Endothelial cell of umbilical vein (primary cell): ENCODE results near the gene MIGA1. TPM values are rescaled to one million over a fixed set of nuclear protein-coding genes. Genes with fewer than 3 reads are reported as not detected.

ENCODE experiments used
- BruUV-seq: library from RNA; stranded (reverse); fragments of 400-500 nt; replicated peaks from 2 replicates; lab custom pipeline; 2021; lab: Mats Ljungman, UMichigan
- CTCF ChIA-PET: fragments of 300-600, 350-600 bp; sonication (Branson Sonifier 250); formaldehyde crosslinking; loops from one replicate; lab custom pipeline; 2021; ENCODE audit warnings: antibody characterized with exemption, inconsistent platforms; lab: Charles Lee
- POLR2A ChIA-PET: fragments of 300-600, 350-600 bp; sonication (Branson Sonifier 250); formaldehyde crosslinking; loops from one replicate; lab custom pipeline; 2021; ENCODE audit warnings: antibody characterized with exemption, inconsistent platforms; lab: Charles Lee
- DNase-seq: peaks from one replicate; pipeline ENCODE4 v3.0.0-alpha.2; 2011; ENCODE audit warnings: low read depth, low spot score
- FAIRE-seq: peaks from 2 replicates; lab custom pipeline; 2011; peaks lifted over from hg19 to GRCh38; lab: Jason Lieb, UNC
- H2AFZ ChIP-seq: 2 replicates; pipeline ENCODE4 v1.6.0; 2012; ENCODE audit warnings: low read depth, low read length, control low read depth, inconsistent platforms
- H3K27ac ChIP-seq: 2 replicates; pipeline ENCODE4 v1.5.1; 2011; ENCODE audit warnings: low read depth, mild to moderate bottlenecking, control low read depth, low read length, moderate library complexity; ENCODE audit not compliant: insufficient read depth
- H3K27me3 ChIP-seq, 2 experiments: 2 replicates each; pipeline versions ENCODE4 v1.6.0 to v1.6.1; 2011; ENCODE audit warnings: low read length in 2 of 2, mixed read lengths in 1 of 2; ENCODE audit not compliant: control insufficient read depth in 2 of 2, insufficient read depth in 2 of 2
- H3K36me3 ChIP-seq, 2 experiments: 2 replicates in 1 of 2; 3 replicates in 1 of 2; pipeline ENCODE4 v1.5.1; 2011; ENCODE audit warnings: low read length in 2 of 2, mild to moderate bottlenecking in 1 of 2, moderate library complexity in 1 of 2; ENCODE audit not compliant: control insufficient read depth in 2 of 2, insufficient read depth in 2 of 2; ENCODE audit errors: extremely low read depth in 1 of 2
- H3K4me1 ChIP-seq: 3 replicates; pipeline ENCODE4 v1.5.1; 2011; ENCODE audit warnings: mild to moderate bottlenecking, low read length; ENCODE audit not compliant: control insufficient read depth, insufficient read depth; ENCODE audit errors: extremely low read depth
- H3K4me2 ChIP-seq: 2 replicates; pipeline ENCODE4 v1.6.1; 2011; ENCODE audit warnings: low read length, control low read depth, mixed read lengths; ENCODE audit not compliant: insufficient read depth
- H3K4me3 ChIP-seq, 3 experiments: fragments of 200-600 bp in 1 of 3; sonication (generic), shearing (Covaris generic) in 1 of 3; replicated peaks in 1 of 3; 2 replicates each; pipeline ENCODE4 v1.5.1; 2011 to 2016; ENCODE audit warnings: control low read depth in 3 of 3, low read length in 3 of 3, mild to moderate bottlenecking in 2 of 3, inconsistent platforms in 1 of 3, low read depth in 1 of 3, moderate library complexity in 1 of 3; ENCODE audit not compliant: insufficient read depth in 1 of 3
- H3K79me2 ChIP-seq: 2 replicates; pipeline ENCODE4 v1.6.0; 2012; ENCODE audit warnings: low read length, inconsistent platforms; ENCODE audit not compliant: control insufficient read depth, insufficient read depth
- H3K9ac ChIP-seq: replicated peaks from 2 replicates; pipeline ENCODE3; 2011; ENCODE audit warnings: low read length, control low read depth; ENCODE audit not compliant: insufficient read depth; ENCODE audit errors: extremely low read depth
- H3K9me1 ChIP-seq: replicated peaks from 3 replicates; pipeline ENCODE4 v1.6.0; 2011; ENCODE audit warnings: mild to moderate bottlenecking, low read length; ENCODE audit not compliant: control insufficient read depth, insufficient read depth; ENCODE audit errors: extremely low read depth
- H3K9me3 ChIP-seq: replicated peaks from 2 replicates; pipeline ENCODE4 v1.5.1; 2012; ENCODE audit warnings: low read length, inconsistent platforms; ENCODE audit not compliant: control insufficient read depth, insufficient read depth
- H4K20me1 ChIP-seq: replicated peaks from 2 replicates; pipeline ENCODE3; 2011; ENCODE audit warnings: mild to moderate bottlenecking, low read length; ENCODE audit not compliant: control insufficient read depth, insufficient read depth; ENCODE audit errors: extremely low read depth
- EZH2 ChIP-seq: IDR thresholded peaks from 2 replicates; pipeline ENCODE4 v1.6.1; 2012; ENCODE audit warnings: borderline replicate concordance, low read depth, mild to moderate bottlenecking, moderate library complexity, low read length, inconsistent platforms; ENCODE audit not compliant: severe bottlenecking
- FOS ChIP-seq: IDR thresholded peaks from 2 replicates; pipeline ENCODE4 v1.6.1; 2011; ENCODE audit warnings: mild to moderate bottlenecking, low read length, moderate library complexity, borderline replicate concordance; ENCODE audit not compliant: insufficient read depth
- GATA2 ChIP-seq: IDR thresholded peaks from 2 replicates; pipeline ENCODE4 v1.7.0; 2011; ENCODE audit warnings: low read depth, mild to moderate bottlenecking, moderate library complexity, mixed read lengths, low read length; ENCODE audit not compliant: insufficient read length, insufficient read depth
- JUN ChIP-seq: IDR thresholded peaks from 2 replicates; pipeline ENCODE4 v1.6.1; 2011; ENCODE audit warnings: borderline replicate concordance, low read depth; ENCODE audit not compliant: insufficient read length, insufficient read depth
- MAX ChIP-seq: IDR thresholded peaks from 2 replicates; pipeline ENCODE4 v1.6.1; 2011; ENCODE audit not compliant: insufficient read depth, insufficient read length
- MYC ChIP-seq: IDR thresholded peaks from one replicate; pipeline ENCODE4 v1.6.1; 2011; ENCODE audit warnings: mild to moderate bottlenecking, low read depth, low read length
- POLR2A ChIP-seq: IDR thresholded peaks from 2 replicates; pipeline ENCODE4 v1.6.1; 2012; ENCODE audit warnings: low read depth, mild to moderate bottlenecking, control low read depth, low read length
- POLR2AphosphoS5 ChIP-seq: IDR thresholded peaks from 2 replicates; pipeline ENCODE4 v1.6.1; 2012; ENCODE audit warnings: low read depth, mild to moderate bottlenecking, control low read depth, low read length, moderate library complexity; ENCODE audit not compliant: insufficient read depth
- dilution Hi-C: fragments of 300-500 bp; cut with MboI; formaldehyde crosslinking; loops from one replicate; pipeline ENCODE4 v1.15.0; 2019; ENCODE audit warnings: low sequenced_read_pairs; ENCODE audit not compliant: extremely low pct_ligation_motif_present
- intact Hi-C: fragments of 100-400 bp; cut with micrococcal nuclease; formaldehyde crosslinking; loops from one replicate; pipeline ENCODE4 v1.10.0; 2022
- polyA plus RNA-seq, 4 experiments: library from polyadenylated mRNA; depleted of rRNA in 3 of 4; stranded (reverse) in 3 of 4; unstranded in 1 of 4; fragments of >200 nt; gene quantifications; 2 replicates each; pipeline versions ENCODE4 v1.2.1 to v1.2.3, GENCODE V29; 2011 to 2012; ENCODE audit warnings: missing spikeins in 1 of 4
- total RNA-seq: library from RNA; stranded (reverse); gene quantifications from 2 replicates; pipeline ENCODE4 v1.2.3, GENCODE V29; 2021
- TF ChIP-seq, protein P1 (sequence below), 2 donors: IDR thresholded peaks; 1 replicate in 1 of 2; 2 replicates in 1 of 2; pipeline ENCODE4 v1.5.1; 2011; ENCODE audit warnings: low read length in 2 of 2, mild to moderate bottlenecking in 2 of 2, moderate library complexity in 2 of 2, control low read depth in 1 of 2, inconsistent platforms in 1 of 2, low read depth in 1 of 2; ENCODE audit not compliant: insufficient read depth in 1 of 2; ENCODE audit errors: extremely low read depth in 1 of 2

The MIGA1 gene
- total and polyA plus RNA-seq, 2 donors (not counting 3 experiments of a cell fraction or from before 2014, with no cell fraction given), result 2.8 to 14.6 TPM

- Histone ChIP-seq H3K9me1 (no peaks in the 10 kb centered on the region), H3K4me2 (no peak overlapping the region), H3K9me3 (no peaks in the 10 kb centered on the region), H3K27me3 (no peaks in the 10 kb centered on the region), H3K79me2 (no peaks in the 10 kb centered on the region), H4K20me1 (no peaks in the 10 kb centered on the region), H3K9ac (no peak overlapping the region), H2AFZ (no peak overlapping the region), H3K36me3 (peaks cover 0 to 7% of the 10 kb centered on the region in 2 experiments), H3K4me3 (no peak overlapping the region), H3K4me1 (peaks cover 7% of the 10 kb centered on the region), H3K27ac (no peak overlapping the region)
- DNase-seq (no peak), FAIRE-seq (peak; percentile 15)
- ChIA-PET POLR2A (no interaction called here), CTCF (interaction anchor here (1.5 to 2.1 kb wide), 2 partner anchors 22 to 26 kb away, joined by 4 read pairs; no protein-coding TSS in a partner anchor)
- BruUV-seq, result no TSS peak
- intact Hi-C loops (no loop called here), dilution Hi-C loops (no loop called here)
- TF ChIP-seq POLR2A (no peak), MYC (no peak), POLR2AphosphoS5 (no peak), EZH2 (no peak), FOS (no peak), GATA2 (no peak), JUN (no peak), MAX (no peak)
- TF ChIP-seq, protein P1, sequence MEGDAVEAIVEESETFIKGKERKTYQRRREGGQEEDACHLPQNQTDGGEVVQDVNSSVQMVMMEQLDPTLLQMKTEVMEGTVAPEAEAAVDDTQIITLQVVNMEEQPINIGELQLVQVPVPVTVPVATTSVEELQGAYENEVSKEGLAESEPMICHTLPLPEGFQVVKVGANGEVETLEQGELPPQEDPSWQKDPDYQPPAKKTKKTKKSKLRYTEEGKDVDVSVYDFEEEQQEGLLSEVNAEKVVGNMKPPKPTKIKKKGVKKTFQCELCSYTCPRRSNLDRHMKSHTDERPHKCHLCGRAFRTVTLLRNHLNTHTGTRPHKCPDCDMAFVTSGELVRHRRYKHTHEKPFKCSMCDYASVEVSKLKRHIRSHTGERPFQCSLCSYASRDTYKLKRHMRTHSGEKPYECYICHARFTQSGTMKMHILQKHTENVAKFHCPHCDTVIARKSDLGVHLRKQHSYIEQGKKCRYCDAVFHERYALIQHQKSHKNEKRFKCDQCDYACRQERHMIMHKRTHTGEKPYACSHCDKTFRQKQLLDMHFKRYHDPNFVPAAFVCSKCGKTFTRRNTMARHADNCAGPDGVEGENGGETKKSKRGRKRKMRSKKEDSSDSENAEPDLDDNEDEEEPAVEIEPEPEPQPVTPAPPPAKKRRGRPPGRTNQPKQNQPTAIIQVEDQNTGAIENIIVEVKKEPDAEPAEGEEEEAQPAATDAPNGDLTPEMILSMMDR (IDR thresholded peaks at IDR 0.05; ENCODE audit: extremely low read depth in 1 of 2, insufficient read depth in 1 of 2, low read depth in 1 of 2, low read length in 2 of 2), result no peak
These were observed 146.1 kb downstream of the MIGA1 start for GRCh38 chr1:77925518-77925917.
